ENCODE results near the gene PHACTR3.

The PHACTR3 gene

GRCh38 chr20:59774921-59775686 is 170.8 kb downstream of the PHACTR3 start:
- Histone ChIP-seq H3K27me3 (replicated peaks; ENCODE audit: insufficient read depth, low read length) (no peaks in the 10 kb centered on the region; the same call in none of the 2 replicates), H4K20me1 (ENCODE audit: insufficient read depth, low read length) (no peaks in the 10 kb centered on the region), H3K27ac (ENCODE audit: low read length) (no peak overlapping the region), H3K9me2 (replicated peaks; ENCODE audit: insufficient read depth, low read length) (no peaks in the 10 kb centered on the region), H3K79me2 (ENCODE audit: low read length) (no peaks in the 10 kb centered on the region), H2AFZ (ENCODE audit: low read length) (no peak overlapping the region), H3K9me3 (replicated peaks; ENCODE audit: insufficient read depth, low read length) (no peaks in the 10 kb centered on the region), H3K4me2 (ENCODE audit: low read depth, low read length) (no peak overlapping the region), H3K9ac (ENCODE audit: low read length) (no peak overlapping the region), H3K4me1 (ENCODE audit: low read length) (no peaks in the 10 kb centered on the region), H3K36me3 (replicated peaks; ENCODE audit: insufficient read depth, low read length) (no peaks in the 10 kb centered on the region), H3K4me3 (ENCODE audit: low read length) (no peak overlapping the region), H3F3A (ENCODE audit: insufficient read depth, low read length) (no peaks in the 10 kb centered on the region)
- TF ChIP-seq EZH2 (optimal IDR thresholded peaks at IDR 0.05; ENCODE audit: low read depth, low read length) (no peak), CTCF (IDR thresholded peaks at IDR 0.05; ENCODE audit: low read length) (no peak), EZH2phosphoT487 (IDR thresholded peaks at IDR 0.05; ENCODE audit: low read length) (no peak)
- no peak for DNase-seq

GRCh38 chr20:59775687-59776055 is 171.3 kb downstream of the PHACTR3 start:
- H4K20me1 ChIP-seq (ENCODE audit: insufficient read depth, low read length) = no peaks in the 10 kb centered on the region
- H3K4me2 ChIP-seq (ENCODE audit: low read depth, low read length) = no peak overlapping the region
- no peaks in the 10 kb centered on the region for H3F3A ChIP-seq (ENCODE audit: insufficient read depth, low read length)
- no peaks in the 10 kb centered on the region for H3K9me2 ChIP-seq (replicated peaks; ENCODE audit: insufficient read depth, low read length)
- no peak overlapping the region for H3K9ac ChIP-seq (ENCODE audit: low read length)
- H3K4me3 ChIP-seq (ENCODE audit: low read length) = no peak overlapping the region
- no peak overlapping the region for H3K27ac ChIP-seq (ENCODE audit: low read length)
- H3K79me2 ChIP-seq (ENCODE audit: low read length) = no peaks in the 10 kb centered on the region
- H3K36me3 ChIP-seq (replicated peaks; ENCODE audit: insufficient read depth, low read length) = no peaks in the 10 kb centered on the region
- H3K4me1 ChIP-seq (ENCODE audit: low read length) = no peaks in the 10 kb centered on the region
- H2AFZ ChIP-seq (ENCODE audit: low read length) = no peak overlapping the region
- H3K27me3 ChIP-seq (replicated peaks; ENCODE audit: insufficient read depth, low read length) = no peaks in the 10 kb centered on the region; the same call in none of the 2 replicates
- DNase-seq = no peak
- no peaks in the 10 kb centered on the region for H3K9me3 ChIP-seq (replicated peaks; ENCODE audit: insufficient read depth, low read length)
- TF ChIP-seq EZH2phosphoT487 (IDR thresholded peaks at IDR 0.05; ENCODE audit: low read length) (no peak), CTCF (IDR thresholded peaks at IDR 0.05; ENCODE audit: low read length) (no peak), EZH2 (optimal IDR thresholded peaks at IDR 0.05; ENCODE audit: low read depth, low read length) (no peak)

- no peak overlapping the region for H3K27ac ChIP-seq (ENCODE audit: low read length)
- no peak overlapping the region for H3K9ac ChIP-seq (ENCODE audit: low read length)
- no peak for DNase-seq
- H2AFZ ChIP-seq (ENCODE audit: low read length) = no peak overlapping the region
- no peaks in the 10 kb centered on the region for H3K79me2 ChIP-seq (ENCODE audit: low read length)
- no peaks in the 10 kb centered on the region for H3F3A ChIP-seq (ENCODE audit: insufficient read depth, low read length)
- H3K9me3 ChIP-seq (replicated peaks; ENCODE audit: insufficient read depth, low read length) = no peaks in the 10 kb centered on the region
- H3K36me3 ChIP-seq (replicated peaks; ENCODE audit: insufficient read depth, low read length) = no peaks in the 10 kb centered on the region
- no peaks in the 10 kb centered on the region; the same call in none of the 2 replicates for H3K27me3 ChIP-seq (replicated peaks; ENCODE audit: insufficient read depth, low read length)
- no peak overlapping the region for H3K4me2 ChIP-seq (ENCODE audit: low read depth, low read length)
- no peaks in the 10 kb centered on the region for H3K4me1 ChIP-seq (ENCODE audit: low read length)
- no peak overlapping the region for H3K4me3 ChIP-seq (ENCODE audit: low read length)
- no peaks in the 10 kb centered on the region for H3K9me2 ChIP-seq (replicated peaks; ENCODE audit: insufficient read depth, low read length)
- TF ChIP-seq CTCF (IDR thresholded peaks at IDR 0.05; ENCODE audit: low read length) = no peak
- no peak for TF ChIP-seq EZH2phosphoT487 (IDR thresholded peaks at IDR 0.05; ENCODE audit: low read length)
- TF ChIP-seq EZH2 (optimal IDR thresholded peaks at IDR 0.05; ENCODE audit: low read depth, low read length) = no peak
- H4K20me1 ChIP-seq (ENCODE audit: insufficient read depth, low read length) = no peaks in the 10 kb centered on the region
Observed at GRCh38 chr20:59776059-59776603, 171.8 kb downstream of the PHACTR3 start.

All from MM.1S (cell line).